ENCODE results near the gene TRMT1. TPM values are rescaled to one million over a fixed set of nuclear protein-coding genes. Genes with fewer than 3 reads are reported as not detected.

Gene TRMT1
- total and polyA plus RNA-seq, 4 experiments from 2014 or later = 18.0 to 78.4 (median 47.8) TPM

- Mint-ChIP-seq H3K27ac (peak overlapping the region; percentile 84 to 99 (median 97)), H3K4me3 (peak overlapping the region; percentile 84 to 92 (median 87)), H3K9me3 (peaks cover 0 to 2% (median 0%) of the 10 kb centered on the region in 8 donors), H3K4me1 (peaks cover 29 to 81% (median 48%) of the 10 kb centered on the region in 4 donors), H3K27me3 (peaks cover 5 to 10% of the 10 kb centered on the region in 2 donors), H3K36me3 (peaks cover 0 to 3% of the 10 kb centered on the region in 2 donors)
- Histone ChIP-seq H3K9me3 (ENCODE audit: control insufficient read depth in 1 of 2, low read length in 2 of 2) (no peaks in the 10 kb centered on the region), H3K36me3 (ENCODE audit: insufficient read depth, low read length) (no peaks in the 10 kb centered on the region), H3K4me1 (ENCODE audit: insufficient read depth, low read length) (peaks cover 87% of the 10 kb centered on the region), H3K27ac (ENCODE audit: low read depth, low read length) (peak overlapping the region; percentile 78), H3K27me3 (ENCODE audit: insufficient read depth, low read length) (peaks cover 15% of the 10 kb centered on the region), H3K4me3 (ENCODE audit: low read length in 2 of 2) (peak overlapping the region; percentile 58 to 70)
- intact Hi-C loops (cut with micrococcal nuclease) = loop anchor here (1.0 to 5.0 kb wide), 3 partner anchors 17 to 212 kb away; partner anchors contain the start of genes IER2, KLF1, STX10 and TRMT1
- DNase-seq = peak; percentile 82 to 88 (median 84)
- CTCF ChIA-PET (ENCODE audit: partially characterized antibody) = interaction anchor here (0.6 to 2.0 kb wide), 7 partner anchors 10 to 160 kb away, joined by 3 to 6 read pairs (median 4); partner anchors contain the start of gene NACC1
- POLR2A ChIA-PET (ENCODE audit: partially characterized antibody) = interaction anchor here (0.7 to 3.6 kb wide), 18 partner anchors 12 to 307 kb away, joined by 3 to 51 read pairs (median 4); partner anchors contain the start of genes DNASE2, FARSA, GCDH and IER2
These were observed 17.2 kb downstream of the TRMT1 start for GRCh38 chr19:13099073-13099999.

GRCh38 chr19:13098277-13099072 lies 18.1 kb downstream of the TRMT1 start:
- peak overlapping the region; percentile 78 for H3K27ac ChIP-seq (ENCODE audit: low read depth, low read length)
- H3K27me3 ChIP-seq (ENCODE audit: insufficient read depth, low read length) = peaks cover 15% of the 10 kb centered on the region
- peak; percentile 46 to 68 (median 48) for DNase-seq
- no peaks in the 10 kb centered on the region for H3K9me3 ChIP-seq (ENCODE audit: control insufficient read depth in 1 of 2, low read length in 2 of 2)
- Mint-ChIP-seq H3K4me1 (peaks cover 29 to 80% (median 47%) of the 10 kb centered on the region in 4 donors), H3K9me3 (peaks cover 0 to 2% (median 0%) of the 10 kb centered on the region in 8 donors), H3K27ac (peak overlapping the region; percentile 72 to 95 (median 88)), H3K36me3 (peaks cover 0 to 3% of the 10 kb centered on the region in 2 donors), H3K27me3 (peaks cover 5 to 10% of the 10 kb centered on the region in 2 donors), H3K4me3 (peak overlapping the region; percentile 84 to 92 (median 87))
- H3K36me3 ChIP-seq (ENCODE audit: insufficient read depth, low read length) = no peaks in the 10 kb centered on the region
- peak overlapping the region; percentile 58 to 70 for H3K4me3 ChIP-seq (ENCODE audit: low read length in 2 of 2)
- intact Hi-C loops (cut with micrococcal nuclease) = loop anchor here (1.0 to 5.0 kb wide), 3 partner anchors 18 to 211 kb away; partner anchors contain the start of genes IER2, KLF1, STX10 and TRMT1
- ChIA-PET CTCF (ENCODE audit: partially characterized antibody) (no interaction called here), POLR2A (ENCODE audit: partially characterized antibody) (interaction anchor here (0.7 to 3.6 kb wide), 7 partner anchors 13 to 213 kb away, joined by 3 to 51 read pairs (median 6); partner anchors contain the start of genes NACC1 and TRMT1)
- peaks cover 85% of the 10 kb centered on the region for H3K4me1 ChIP-seq (ENCODE audit: insufficient read depth, low read length)

GRCh38 chr19:13097463-13098258 lies 18.9 kb downstream of the TRMT1 start:
- POLR2A ChIA-PET (ENCODE audit: partially characterized antibody) = interaction anchor here (0.7 to 5.0 kb wide), 4 partner anchors 7 to 132 kb away, joined by 3 to 42 read pairs (median 12); partner anchors contain the start of gene NACC1
- H3K4me3 Mint-ChIP-seq = peak overlapping the region; percentile 68 to 87 (median 80)
- intact Hi-C loops (cut with micrococcal nuclease) = loop anchor here (2.0 to 5.0 kb wide), 2 partner anchors 19 to 210 kb away; partner anchors contain the start of genes KLF1 and TRMT1
- peak in 2 of 5 donors; percentile 10 to 46 for DNase-seq
- Histone ChIP-seq H3K36me3 (ENCODE audit: insufficient read depth, low read length) (no peaks in the 10 kb centered on the region), H3K27ac (ENCODE audit: low read depth, low read length) (no peak overlapping the region), H3K4me3 (ENCODE audit: low read length in 2 of 2) (no peak overlapping the region), H3K4me1 (ENCODE audit: insufficient read depth, low read length) (peaks cover 77% of the 10 kb centered on the region), H3K27me3 (ENCODE audit: insufficient read depth, low read length) (peaks cover 15% of the 10 kb centered on the region), H3K9me3 (ENCODE audit: control insufficient read depth in 1 of 2, low read length in 2 of 2) (no peaks in the 10 kb centered on the region)
- H3K4me1 Mint-ChIP-seq = peaks cover 29 to 74% (median 43%) of the 10 kb centered on the region in 4 donors
- H3K9me3 Mint-ChIP-seq = peaks cover 0 to 2% (median 0%) of the 10 kb centered on the region in 8 donors
- H3K27me3 Mint-ChIP-seq = peaks cover 5 to 10% of the 10 kb centered on the region in 2 donors
- H3K36me3 Mint-ChIP-seq = peaks cover 0 to 3% of the 10 kb centered on the region in 2 donors
- peak overlapping the region in 4 of 7 donors; percentile 57 to 88 (median 86) for H3K27ac Mint-ChIP-seq
- CTCF ChIA-PET (ENCODE audit: partially characterized antibody) = no interaction called here

GRCh38 chr19:13097033-13097462 lies 19.5 kb downstream of the TRMT1 start:
- DNase-seq = peak in 3 of 5 donors; percentile 30 to 36 (median 34)
- H3K27me3 ChIP-seq (ENCODE audit: insufficient read depth, low read length) = peaks cover 15% of the 10 kb centered on the region
- POLR2A ChIA-PET (ENCODE audit: partially characterized antibody) = interaction anchor here (0.7 to 5.0 kb wide), 7 partner anchors 8 to 206 kb away, joined by 3 to 42 read pairs (median 6); partner anchors contain the start of genes GCDH, IER2, NACC1 and STX10

GRCh38 chr19:13095934-13096927 lies 20.3 kb downstream of the TRMT1 start:
- intact Hi-C loops (cut with micrococcal nuclease) = loop anchor here (5.0 kb wide), 1 partner anchor 209 kb away; the partner anchor contains the start of gene KLF1
- peak in 2 of 5 donors; percentile 27 to 39 for DNase-seq
- no peaks in the 10 kb centered on the region for H3K36me3 ChIP-seq (ENCODE audit: insufficient read depth, low read length)
- ChIA-PET POLR2A (ENCODE audit: partially characterized antibody) (interaction anchor here (0.6 to 5.0 kb wide), 11 partner anchors 9 to 248 kb away, joined by 3 to 42 read pairs (median 4); partner anchors contain the start of genes GCDH, IER2, NACC1 and STX10), CTCF (ENCODE audit: partially characterized antibody) (interaction anchor here (0.6 to 8.2 kb wide), 8 partner anchors 9 to 131 kb away, joined by 3 to 129 read pairs (median 18); partner anchors contain the start of gene NACC1)
- H3K9me3 Mint-ChIP-seq = peaks cover 0 to 2% (median 0%) of the 10 kb centered on the region in 8 donors
- H3K4me1 ChIP-seq (ENCODE audit: insufficient read depth, low read length) = peaks cover 63% of the 10 kb centered on the region
- H3K27ac ChIP-seq (ENCODE audit: low read depth, low read length) = no peak overlapping the region
- no peak overlapping the region for H3K4me3 ChIP-seq (ENCODE audit: low read length in 2 of 2)
- H3K27ac Mint-ChIP-seq = peak overlapping the region; percentile 6 to 94 (median 84)
- no peaks in the 10 kb centered on the region for H3K9me3 ChIP-seq (ENCODE audit: control insufficient read depth in 1 of 2, low read length in 2 of 2)
- peaks cover 23 to 60% (median 33%) of the 10 kb centered on the region in 4 donors for H3K4me1 Mint-ChIP-seq
- H3K27me3 ChIP-seq (ENCODE audit: insufficient read depth, low read length) = peaks cover 15% of the 10 kb centered on the region
- peaks cover 5 to 10% of the 10 kb centered on the region in 2 donors for H3K27me3 Mint-ChIP-seq
- peaks cover 0 to 3% of the 10 kb centered on the region in 2 donors for H3K36me3 Mint-ChIP-seq
- peak overlapping the region; percentile 75 to 91 (median 82) for H3K4me3 Mint-ChIP-seq

More at GRCh38 chr19:13097033-13097462, 19.5 kb downstream of the TRMT1 start:
- Mint-ChIP-seq H3K9me3 (peaks cover 0 to 2% (median 0%) of the 10 kb centered on the region in 8 donors), H3K4me1 (peaks cover 27 to 68% (median 40%) of the 10 kb centered on the region in 4 donors), H3K27me3 (peaks cover 5 to 10% of the 10 kb centered on the region in 2 donors), H3K36me3 (peaks cover 0 to 3% of the 10 kb centered on the region in 2 donors), H3K27ac (peak overlapping the region; percentile 62 to 94 (median 87)), H3K4me3 (peak overlapping the region; percentile 75 to 87 (median 82))
- Histone ChIP-seq H3K4me3 (ENCODE audit: low read length in 2 of 2) (no peak overlapping the region), H3K4me1 (ENCODE audit: insufficient read depth, low read length) (peaks cover 71% of the 10 kb centered on the region), H3K36me3 (ENCODE audit: insufficient read depth, low read length) (no peaks in the 10 kb centered on the region), H3K9me3 (ENCODE audit: control insufficient read depth in 1 of 2, low read length in 2 of 2) (no peaks in the 10 kb centered on the region), H3K27ac (ENCODE audit: low read depth, low read length) (no peak overlapping the region)
- intact Hi-C loops (cut with micrococcal nuclease) = loop anchor here (5.0 kb wide), 1 partner anchor 210 kb away; the partner anchor contains the start of gene KLF1
- CTCF ChIA-PET (ENCODE audit: partially characterized antibody) = interaction anchor here (0.6 to 8.2 kb wide), 4 partner anchors 8 to 118 kb away, joined by 3 to 129 read pairs (median 22); no protein-coding TSS in a partner anchor

Measured in CD4-positive, alpha-beta memory T cell (primary cell).